Measurements from ENCODE around the gene RBM44.
"Not testable (repeated sequence)": the region's sequence is repeated elsewhere in the genome, so short reads cannot be mapped to it uniquely, and the experiment has no call there.

RBM44 gene

GRCh38 chr2:237782181-237782580 lies 16.4 kb upstream of the RBM44 start:
- in situ Hi-C loops (cut with MboI; ENCODE audit: low sequenced_read_pairs) = no loop called here

- in situ Hi-C loops (cut with MboI; ENCODE audit: low sequenced_read_pairs) = not testable (repeated sequence)
Observed at GRCh38 chr2:237783678-237784077, 14.9 kb upstream of the RBM44 start.

- in situ Hi-C loops (cut with MboI; ENCODE audit: low sequenced_read_pairs) = no loop called here
Observed at GRCh38 chr2:237786936-237787335, 11.6 kb upstream of the RBM44 start.

- in situ Hi-C loops (cut with MboI; ENCODE audit: low sequenced_read_pairs) = no loop called here
Observed at GRCh38 chr2:237790353-237790752, 8.2 kb upstream of the RBM44 start.

- in situ Hi-C loops (cut with MboI; ENCODE audit: low sequenced_read_pairs) = no loop called here
Observed at GRCh38 chr2:237791977-237792727, 6.4 kb upstream of the RBM44 start.

GRCh38 chr2:237797253-237797652 lies 1.3 kb upstream of the RBM44 start:
- in situ Hi-C loops (cut with MboI; ENCODE audit: low sequenced_read_pairs) = no loop called here

GRCh38 chr2:237799060-237799428 lies 465 bp downstream of the RBM44 start:
- in situ Hi-C loops (cut with MboI; ENCODE audit: low sequenced_read_pairs) = no loop called here

- in situ Hi-C loops (cut with MboI; ENCODE audit: low sequenced_read_pairs) = no loop called here
Observed at GRCh38 chr2:237801466-237801865, 2.9 kb downstream of the RBM44 start.

GRCh38 chr2:237806334-237806733 lies 7.8 kb downstream of the RBM44 start:
- in situ Hi-C loops (cut with MboI; ENCODE audit: low sequenced_read_pairs) = no loop called here

- in situ Hi-C loops (cut with MboI; ENCODE audit: low sequenced_read_pairs) = no loop called here
Observed at GRCh38 chr2:237815637-237816036, 17.1 kb downstream of the RBM44 start.

GRCh38 chr2:237816531-237816930 lies 18.0 kb downstream of the RBM44 start:
- in situ Hi-C loops (cut with MboI; ENCODE audit: low sequenced_read_pairs) = no loop called here

- in situ Hi-C loops (cut with MboI; ENCODE audit: low sequenced_read_pairs) = no loop called here
Observed at GRCh38 chr2:237818066-237818473, 19.5 kb downstream of the RBM44 start.

GRCh38 chr2:237819231-237819630 lies 20.7 kb downstream of the RBM44 start:
- in situ Hi-C loops (cut with MboI; ENCODE audit: low sequenced_read_pairs) = no loop called here

GRCh38 chr2:237820421-237820820 lies 21.8 kb downstream of the RBM44 start:
- in situ Hi-C loops (cut with MboI; ENCODE audit: low sequenced_read_pairs) = no loop called here

GRCh38 chr2:237823544-237823943 lies 25.0 kb downstream of the RBM44 start:
- in situ Hi-C loops (cut with MboI; ENCODE audit: low sequenced_read_pairs) = no loop called here

- in situ Hi-C loops (cut with MboI; ENCODE audit: low sequenced_read_pairs) = no loop called here
Observed at GRCh38 chr2:237824085-237824484, 25.5 kb downstream of the RBM44 start.

GRCh38 chr2:237827421-237827987 lies 28.9 kb downstream of the RBM44 start:
- in situ Hi-C loops (cut with MboI; ENCODE audit: low sequenced_read_pairs) = no loop called here

- in situ Hi-C loops (cut with MboI; ENCODE audit: low sequenced_read_pairs) = no loop called here
Observed at GRCh38 chr2:237830522-237830921, 31.9 kb downstream of the RBM44 start.

- in situ Hi-C loops (cut with MboI; ENCODE audit: low sequenced_read_pairs) = no loop called here
Observed at GRCh38 chr2:237833546-237833945, 35.0 kb downstream of the RBM44 start.

- in situ Hi-C loops (cut with MboI; ENCODE audit: low sequenced_read_pairs) = no loop called here
Observed at GRCh38 chr2:237835372-237835771, 36.8 kb downstream of the RBM44 start.

- in situ Hi-C loops (cut with MboI; ENCODE audit: low sequenced_read_pairs) = no loop called here
Observed at GRCh38 chr2:237841051-237841450, 42.5 kb downstream of the RBM44 start.

- in situ Hi-C loops (cut with MboI; ENCODE audit: low sequenced_read_pairs) = not testable (repeated sequence)
Observed at GRCh38 chr2:237848940-237849339, 50.4 kb downstream of the RBM44 start.

GRCh38 chr2:237854295-237854694 lies 55.7 kb downstream of the RBM44 start:
- in situ Hi-C loops (cut with MboI; ENCODE audit: low sequenced_read_pairs) = loop anchor here (25.0 kb wide), 1 partner anchor 258 kb away; the partner anchor contains the start of gene ESPNL

Measured in HL-60/S4 (cell line).